Measurements from ENCODE around the gene ZNF512.
"Not testable (repeated sequence)": the region's sequence is repeated elsewhere in the genome, so short reads cannot be mapped to it uniquely, and the experiment has no call there.

Gene ZNF512

GRCh38 chr2:27582695-27583389, at the start of gene ZNF512:
Gene ZNF512, plus strand, starts transcription at chr2:27583042. Its CDS starts 71 bp downstream, at chr2:27583113.
- peak; percentile 94 for DNase-seq

GRCh38 chr2:27537287-27537686, 45.6 kb upstream of the ZNF512 start:
- DNase-seq, result no peak

- DNase-seq, result not testable (repeated sequence)
Observed at GRCh38 chr2:27538839-27539450, 43.9 kb upstream of the ZNF512 start.

GRCh38 chr2:27539649-27540048, 43.2 kb upstream of the ZNF512 start:
- DNase-seq, result not testable (repeated sequence)

- no peak for DNase-seq
Observed at GRCh38 chr2:27544143-27544821, 38.6 kb upstream of the ZNF512 start.

- no peak for DNase-seq
Observed at GRCh38 chr2:27545348-27546141, 37.3 kb upstream of the ZNF512 start.

GRCh38 chr2:27549303-27549702, 33.5 kb upstream of the ZNF512 start:
- DNase-seq, result no peak

GRCh38 chr2:27551514-27551913, 31.3 kb upstream of the ZNF512 start:
- no peak for DNase-seq

- no peak for DNase-seq
Observed at GRCh38 chr2:27552941-27553340, 29.9 kb upstream of the ZNF512 start.

- DNase-seq, result not testable (repeated sequence)
Observed at GRCh38 chr2:27554451-27554850, 28.4 kb upstream of the ZNF512 start.

- no peak for DNase-seq
Observed at GRCh38 chr2:27559228-27559627, 23.6 kb upstream of the ZNF512 start.

- no peak for DNase-seq
Observed at GRCh38 chr2:27561060-27561459, 21.8 kb upstream of the ZNF512 start.

GRCh38 chr2:27566628-27567027, 16.2 kb upstream of the ZNF512 start:
- DNase-seq, result no peak

GRCh38 chr2:27569398-27569797, 13.4 kb upstream of the ZNF512 start:
- DNase-seq, result no peak

- DNase-seq, result no peak
Observed at GRCh38 chr2:27571197-27571596, 11.6 kb upstream of the ZNF512 start.

GRCh38 chr2:27571681-27572080, 11.2 kb upstream of the ZNF512 start:
- no peak for DNase-seq

- no peak for DNase-seq
Observed at GRCh38 chr2:27572439-27572838, 10.4 kb upstream of the ZNF512 start.

- DNase-seq, result no peak
Observed at GRCh38 chr2:27572998-27573429, 9.8 kb upstream of the ZNF512 start.

- DNase-seq, result no peak
Observed at GRCh38 chr2:27573452-27573851, 9.4 kb upstream of the ZNF512 start.

- no peak for DNase-seq
Observed at GRCh38 chr2:27581417-27582128, 1.3 kb upstream of the ZNF512 start.

GRCh38 chr2:27582129-27582694, 630 bp upstream of the ZNF512 start:
- DNase-seq, result no peak

- no peak for DNase-seq
Observed at GRCh38 chr2:27583390-27583915, 611 bp downstream of the ZNF512 start.
